PC-3 (cell line): Measurements from ENCODE around the gene SLC24A3. TPM values are rescaled to one million over a fixed set of nuclear protein-coding genes. Genes with fewer than 3 reads are reported as not detected.

Experiments used
- ATAC-seq: fragments of 200-7000 bp; cut with Tn5 transposase; 2 replicates; pipeline ENCODE4 v1.9.1; 2020; ENCODE audit warnings: mild to moderate bottlenecking, moderate library complexity
- BruUV-seq: library from RNA; stranded (reverse); fragments of 400-500 nt; replicated peaks from 2 replicates; lab custom pipeline; 2021; lab: Mats Ljungman, UMichigan
- CTCF ChIA-PET: fragments of 300-600 bp; sonication (Branson Sonifier 250); formaldehyde crosslinking; loops from one replicate; lab custom pipeline; 2022; ENCODE audit warnings: antibody characterized with exemption; lab: Charles Lee
- POLR2A ChIA-PET: fragments of 300-600 bp; sonication (Branson Sonifier 250); formaldehyde crosslinking; loops from one replicate; lab custom pipeline; 2022; ENCODE audit warnings: antibody characterized with exemption; ENCODE audit not compliant: unreplicated experiment; lab: Charles Lee
- DNase-seq: peaks from one replicate; pipeline ENCODE4 v3.0.0-alpha.2; 2015
- H2AFZ ChIP-seq: fragments of 300-600 bp; sonication (generic); 2 replicates; pipeline ENCODE4 v1.6.0; 2016; ENCODE audit warnings: antibody characterized with exemption, low read length
- H3F3A ChIP-seq: fragments of 300-600 bp; sonication (generic); one replicate; pipeline ENCODE4 v1.6.0; 2017; ENCODE audit warnings: antibody characterized with exemption, low read length, control low read depth, mild to moderate bottlenecking; ENCODE audit not compliant: unreplicated experiment
- H3K27ac ChIP-seq: fragments of 300-600 bp; sonication (generic); 2 replicates; pipeline ENCODE4 v1.5.1; 2016; ENCODE audit warnings: mild to moderate bottlenecking, low read length
- H3K27me3 ChIP-seq: fragments of 300-600 bp; sonication (generic); 2 replicates; pipeline ENCODE4 v1.6.1; 2016; ENCODE audit warnings: low read length, mixed read lengths
- H3K36me3 ChIP-seq: fragments of 300-600 bp; sonication (generic); 2 replicates; pipeline ENCODE4 v1.6.1; 2016; ENCODE audit warnings: low read depth, mixed run types, low read length, mixed read lengths
- H3K4me1 ChIP-seq: fragments of 300-600 bp; sonication (generic); 2 replicates; pipeline ENCODE4 v1.5.1; 2016; ENCODE audit warnings: low read length; ENCODE audit not compliant: insufficient read depth
- H3K4me2 ChIP-seq: fragments of 300-600 bp; sonication (generic); 2 replicates; pipeline ENCODE4 v1.6.0; 2016; ENCODE audit warnings: low read length
- H3K4me3 ChIP-seq: fragments of 300-600 bp; sonication (generic); 2 replicates; pipeline ENCODE4 v1.5.1; 2016; ENCODE audit warnings: mild to moderate bottlenecking, low read length, mixed read lengths
- H3K79me2 ChIP-seq: fragments of 300-600 bp; sonication (generic); 2 replicates; pipeline ENCODE4 v1.6.1; 2017; ENCODE audit warnings: low read length, mixed read lengths
- H3K9ac ChIP-seq: fragments of 300-600 bp; sonication (generic); 2 replicates; pipeline ENCODE4 v1.6.0; 2016; ENCODE audit warnings: mild to moderate bottlenecking, low read length
- H3K9me2 ChIP-seq: fragments of 300-600 bp; sonication (generic); replicated peaks from 2 replicates; pipeline ENCODE4 v1.6.1; 2016; ENCODE audit warnings: mixed run types, low read length, mixed read lengths
- H3K9me3 ChIP-seq: fragments of 300-600 bp; sonication (generic); 2 replicates; pipeline ENCODE4 v1.6.1; 2016; ENCODE audit warnings: low read length, mixed read lengths
- H4K20me1 ChIP-seq: fragments of 300-600 bp; sonication (generic); 2 replicates; pipeline ENCODE4 v1.6.1; 2016; ENCODE audit warnings: low read length, mixed read lengths
- CTCF ChIP-seq: fragments of 300-600 bp; sonication (generic); conservative IDR thresholded peaks from 2 replicates; pipeline ENCODE4 v1.5.1; 2017; ENCODE audit warnings: antibody characterized with exemption, low read depth, mild to moderate bottlenecking, low read length
- EZH2 ChIP-seq: fragments of 300-600 bp; sonication (generic); IDR thresholded peaks from one replicate; pipeline ENCODE4 v1.6.1; 2017; ENCODE audit warnings: antibody characterized with exemption, mild to moderate bottlenecking, low read length; ENCODE audit not compliant: unreplicated experiment
- EZH2phosphoT487 ChIP-seq: fragments of 300-600 bp; sonication (generic); IDR thresholded peaks from 2 replicates; pipeline ENCODE4 v1.6.1; 2018; ENCODE audit warnings: mild to moderate bottlenecking, antibody characterized with exemption, low read length, borderline replicate concordance
- intact Hi-C: fragments of 100-400 bp; cut with micrococcal nuclease; formaldehyde crosslinking; loops from 2 replicates; pipeline ENCODE4 v1.9.0; 2023
- total RNA-seq: library from RNA; depleted of rRNA; stranded (reverse); fragments of >200 nt; gene quantifications from 2 replicates; pipeline ENCODE4 v1.2.3, GENCODE V29; 2014

SLC24A3 gene
- total RNA-seq, 1 experiment from 2014 or later, result 0.11 TPM

- Histone ChIP-seq H3K4me2 (no peak overlapping the region), H3K27ac (no peak overlapping the region), H3K4me1 (no peaks in the 10 kb centered on the region), H3K9me3 (no peaks in the 10 kb centered on the region), H3K27me3 (peaks cover 61% of the 10 kb centered on the region), H3K79me2 (no peaks in the 10 kb centered on the region), H3K9ac (no peak overlapping the region), H3K36me3 (no peaks in the 10 kb centered on the region), H4K20me1 (no peaks in the 10 kb centered on the region), H3F3A (no peaks in the 10 kb centered on the region), H3K9me2 (no peaks in the 10 kb centered on the region), H2AFZ (no peak overlapping the region), H3K4me3 (no peak overlapping the region)
- ATAC-seq (no peak), DNase-seq (no peak)
- BruUV-seq, result no TSS peak
- TF ChIP-seq EZH2phosphoT487, result no peak
- no peak for TF ChIP-seq EZH2
- TF ChIP-seq CTCF, result no peak
- POLR2A ChIA-PET, result no interaction called here
- CTCF ChIA-PET, result no interaction called here
- intact Hi-C loops, result no loop called here
These were observed 108.7 kb downstream of the SLC24A3 start for GRCh38 chr20:19321176-19321575.

- Histone ChIP-seq H3K9me3 (no peaks in the 10 kb centered on the region), H3K4me2 (no peak overlapping the region), H4K20me1 (no peaks in the 10 kb centered on the region), H3K79me2 (no peaks in the 10 kb centered on the region), H3K36me3 (no peaks in the 10 kb centered on the region), H3K4me1 (no peaks in the 10 kb centered on the region), H3K4me3 (no peak overlapping the region), H3K9ac (no peak overlapping the region), H3K9me2 (no peaks in the 10 kb centered on the region), H2AFZ (no peak overlapping the region), H3K27ac (no peak overlapping the region), H3F3A (no peaks in the 10 kb centered on the region), H3K27me3 (peaks cover 65% of the 10 kb centered on the region)
- no peak for DNase-seq
- ChIA-PET CTCF (no interaction called here), POLR2A (no interaction called here)
- intact Hi-C loops, result no loop called here
- no TSS peak for BruUV-seq
- TF ChIP-seq EZH2phosphoT487, result no peak
- TF ChIP-seq EZH2, result no peak
- no peak for TF ChIP-seq CTCF
- no peak for ATAC-seq
These were observed 109.9 kb downstream of the SLC24A3 start for GRCh38 chr20:19322061-19322985.

GRCh38 chr20:19327401-19327800 lies 115.0 kb downstream of the SLC24A3 start:
- ChIA-PET POLR2A (no interaction called here), CTCF (no interaction called here)
- H4K20me1 ChIP-seq, result no peaks in the 10 kb centered on the region
- H3K4me2 ChIP-seq, result no peak overlapping the region
- no peaks in the 10 kb centered on the region for H3K79me2 ChIP-seq
- ATAC-seq (no peak), DNase-seq (no peak)
- peaks cover 62% of the 10 kb centered on the region for H3K27me3 ChIP-seq
- no peaks in the 10 kb centered on the region for H3F3A ChIP-seq
- no peak overlapping the region for H3K9ac ChIP-seq
- H3K27ac ChIP-seq, result no peak overlapping the region
- no peaks in the 10 kb centered on the region for H3K4me1 ChIP-seq
- intact Hi-C loops, result no loop called here
- H3K4me3 ChIP-seq, result no peak overlapping the region
- TF ChIP-seq EZH2phosphoT487, result no peak
- TF ChIP-seq EZH2, result no peak
- TF ChIP-seq CTCF, result no peak
- no peak overlapping the region for H2AFZ ChIP-seq
- no peaks in the 10 kb centered on the region for H3K36me3 ChIP-seq
- no TSS peak for BruUV-seq
- H3K9me2 ChIP-seq, result no peaks in the 10 kb centered on the region
- H3K9me3 ChIP-seq, result no peaks in the 10 kb centered on the region
